GM10847 (cell line): ENCODE measurements around the gene PHACTR1.

ENCODE experiments used
- POLR2A ChIP-seq: IDR thresholded peaks from 2 replicates; pipeline ENCODE4 v1.6.1; 2011; ENCODE audit not compliant: insufficient read length; ENCODE audit errors: extremely low read depth

Gene PHACTR1

GRCh38 chr6:13065581-13065980, 349.0 kb downstream of the PHACTR1 start:
- no peak for TF ChIP-seq POLR2A

GRCh38 chr6:13066050-13066449, 349.5 kb downstream of the PHACTR1 start:
- no peak for TF ChIP-seq POLR2A

DNA sequence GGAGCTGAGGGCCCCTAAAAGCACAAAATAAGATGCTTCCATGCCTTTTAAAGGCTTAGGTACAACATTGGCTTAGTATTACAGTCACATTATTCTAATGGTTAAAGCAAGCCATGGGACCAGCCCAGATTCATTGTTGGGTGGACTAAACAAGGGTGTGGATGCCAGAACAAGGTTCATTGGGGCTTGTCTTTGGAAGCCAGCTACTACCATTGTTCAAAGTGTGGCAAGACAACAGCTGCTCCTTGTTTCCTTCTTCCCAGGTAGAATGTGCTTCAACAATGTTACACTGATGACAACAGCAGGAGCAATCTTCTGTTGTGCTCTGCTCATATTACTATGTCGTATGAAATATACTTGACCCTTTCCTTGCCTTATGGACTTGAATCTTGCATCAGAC, 350.3 kb downstream of the PHACTR1 start:
- no peak for TF ChIP-seq POLR2A

DNA sequence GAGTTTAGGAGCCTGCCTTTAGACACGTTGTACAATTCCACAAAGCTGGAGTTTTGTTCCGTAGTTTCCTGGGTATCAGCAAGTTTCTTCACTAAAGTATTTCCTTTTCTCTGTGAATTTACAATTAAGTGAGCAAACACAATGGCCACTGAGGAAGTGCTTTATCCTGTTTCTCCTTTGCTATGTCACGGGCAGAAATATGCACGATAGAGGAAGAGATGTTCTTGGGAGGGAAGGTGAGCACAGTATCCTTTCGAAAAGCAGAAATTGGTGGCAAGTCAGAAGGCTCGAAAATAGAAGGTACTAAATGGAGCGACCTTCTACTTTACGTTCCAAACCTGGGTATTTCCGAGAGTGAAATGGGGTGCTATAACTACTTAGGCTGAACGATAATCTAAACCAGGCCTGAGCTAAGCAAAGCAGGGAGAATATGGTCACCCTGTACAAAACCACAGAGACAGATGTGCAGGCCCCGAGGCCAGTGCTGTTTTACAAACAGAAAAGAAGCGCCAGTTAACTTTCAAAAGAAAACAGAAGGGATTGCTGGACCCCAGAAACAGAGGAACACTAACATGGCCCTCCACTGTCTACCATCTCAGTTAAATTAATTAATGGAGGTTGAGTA, 352.1 kb downstream of the PHACTR1 start:
- TF ChIP-seq POLR2A: no peak

DNA sequence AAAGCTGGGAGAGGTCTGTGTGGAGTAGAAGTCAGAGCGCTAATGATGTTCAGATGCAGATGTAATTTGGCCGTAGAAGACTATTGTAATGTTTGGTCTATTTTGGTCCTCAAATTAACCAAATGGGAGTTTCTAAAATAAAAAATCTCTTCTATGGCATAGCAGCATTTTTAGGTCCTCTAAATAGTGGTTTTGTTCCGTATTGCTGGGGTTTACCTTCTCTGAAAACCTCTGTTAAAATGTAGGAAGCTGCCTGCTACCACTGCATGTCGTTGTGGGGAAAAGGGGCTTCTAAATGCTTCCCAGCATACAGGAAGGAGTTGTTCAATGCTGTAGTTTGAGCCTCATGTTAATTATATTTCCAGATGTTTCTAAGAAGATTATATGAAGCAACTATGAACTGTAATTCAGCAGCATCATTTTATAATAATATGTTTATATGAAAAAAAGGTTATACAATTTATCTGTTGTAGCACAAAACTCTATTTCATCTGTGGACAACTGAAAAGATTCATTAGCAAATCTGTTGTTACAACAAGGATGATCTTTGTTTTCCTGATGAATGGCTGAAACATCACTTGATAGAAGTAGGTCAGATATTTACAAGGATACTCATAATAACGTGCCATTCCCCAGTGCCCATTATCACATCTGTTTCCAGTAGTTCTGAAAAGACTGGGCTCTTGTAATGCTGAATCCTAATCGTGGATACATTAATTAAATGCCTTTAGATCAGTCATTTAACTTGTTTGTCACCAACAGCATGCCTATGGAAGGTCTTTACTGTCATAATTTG, 355.2 kb downstream of the PHACTR1 start:
- no peak for TF ChIP-seq POLR2A

DNA sequence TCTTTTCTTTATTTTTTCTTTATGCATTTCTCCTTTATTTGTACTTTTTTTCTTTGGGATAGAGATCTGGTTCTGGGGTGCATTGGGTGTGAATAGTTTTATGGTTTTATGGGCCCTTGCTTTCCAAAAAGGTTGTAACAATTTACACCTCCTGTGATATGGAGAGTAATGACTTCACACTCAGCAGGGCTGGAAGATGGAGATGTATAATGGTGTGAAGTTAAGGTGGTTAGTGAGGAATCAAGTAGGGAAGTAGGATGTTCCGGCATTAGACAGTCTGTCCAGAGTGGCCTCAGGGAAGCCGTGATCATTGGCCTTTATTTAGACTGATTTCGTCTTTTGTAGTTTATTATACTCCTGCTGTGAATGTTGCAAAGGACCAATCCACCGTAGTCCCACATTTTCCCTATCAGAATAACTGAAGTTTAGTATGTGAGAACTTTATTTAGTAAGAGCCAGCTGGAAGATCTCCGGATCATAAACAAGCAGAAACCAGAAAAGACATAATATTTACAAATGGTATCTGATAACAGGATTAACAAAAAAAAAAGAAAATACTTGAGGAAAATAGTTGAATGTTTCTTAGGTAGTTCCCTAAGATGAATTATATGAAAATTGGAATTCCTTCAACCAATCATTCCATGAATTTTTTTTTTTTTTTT, 356.2 kb downstream of the PHACTR1 start:
- TF ChIP-seq POLR2A: no peak

DNA sequence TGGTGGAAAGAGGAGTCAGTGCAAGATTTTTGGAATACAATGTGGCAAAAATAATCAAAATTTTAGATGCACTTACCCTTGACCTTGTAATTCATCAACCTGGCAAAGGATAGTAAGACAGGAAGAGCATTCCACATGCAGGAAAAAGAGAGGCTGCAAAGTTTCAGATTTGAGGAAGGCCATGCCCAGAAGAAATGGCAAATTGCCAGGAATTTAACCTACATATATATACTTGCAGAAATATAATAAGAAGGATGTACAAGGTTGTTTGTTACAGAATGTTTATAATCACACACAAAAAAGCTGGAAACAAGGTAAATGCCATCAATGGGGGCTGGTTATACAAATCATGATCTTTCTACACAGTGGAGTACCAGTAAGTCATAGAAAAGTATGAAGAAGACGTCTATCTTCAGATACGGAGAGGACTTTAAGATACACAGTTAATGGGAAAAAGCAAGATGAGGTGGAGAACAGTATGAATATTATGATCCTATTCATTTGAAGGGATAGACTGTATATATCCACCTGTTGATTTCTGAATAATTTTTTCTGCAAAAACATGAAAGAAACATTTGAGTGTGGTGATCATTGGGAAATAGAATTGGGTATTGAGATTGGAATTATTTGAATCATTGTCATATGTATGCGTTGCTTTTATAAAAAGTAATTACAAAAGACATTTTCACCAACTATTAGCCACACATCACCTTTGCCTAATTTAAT, 358.0 kb downstream of the PHACTR1 start:
- no peak for TF ChIP-seq POLR2A

DNA sequence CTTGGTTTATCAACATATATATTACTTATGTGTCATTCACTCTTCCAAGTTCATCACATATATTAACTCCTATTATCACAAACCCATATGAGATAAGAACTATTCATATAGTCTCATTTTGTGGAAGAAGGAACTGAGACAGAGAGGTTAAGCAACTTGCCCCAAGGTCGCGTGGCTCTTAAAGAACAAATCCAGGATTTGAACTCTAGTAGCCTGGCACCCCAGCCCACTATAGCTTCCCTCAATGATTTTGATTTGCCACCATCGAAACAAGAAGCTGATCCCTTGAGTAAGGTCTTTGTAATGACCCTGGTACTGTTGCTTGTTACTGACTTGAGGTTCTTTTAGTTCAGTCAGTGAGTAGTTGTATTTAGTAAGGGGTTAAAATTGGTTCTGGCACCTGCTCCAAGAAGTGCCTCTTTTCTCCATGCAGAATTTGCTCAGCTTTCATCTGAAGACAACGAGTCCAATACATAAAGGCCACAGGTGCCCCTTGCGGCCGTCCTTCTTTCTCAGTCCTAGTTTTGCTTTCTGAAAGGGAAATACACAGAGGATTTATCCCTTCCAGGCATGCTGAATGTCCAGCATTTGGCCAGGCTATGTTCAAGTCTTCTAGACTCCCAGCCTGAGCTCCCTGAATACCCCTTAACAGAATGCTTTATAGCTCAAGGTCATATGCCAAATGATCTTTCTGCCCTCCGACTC, 358.7 kb downstream of the PHACTR1 start:
- no peak for TF ChIP-seq POLR2A

GRCh38 chr6:13076575-13076974, 360.0 kb downstream of the PHACTR1 start:
- no peak for TF ChIP-seq POLR2A

DNA sequence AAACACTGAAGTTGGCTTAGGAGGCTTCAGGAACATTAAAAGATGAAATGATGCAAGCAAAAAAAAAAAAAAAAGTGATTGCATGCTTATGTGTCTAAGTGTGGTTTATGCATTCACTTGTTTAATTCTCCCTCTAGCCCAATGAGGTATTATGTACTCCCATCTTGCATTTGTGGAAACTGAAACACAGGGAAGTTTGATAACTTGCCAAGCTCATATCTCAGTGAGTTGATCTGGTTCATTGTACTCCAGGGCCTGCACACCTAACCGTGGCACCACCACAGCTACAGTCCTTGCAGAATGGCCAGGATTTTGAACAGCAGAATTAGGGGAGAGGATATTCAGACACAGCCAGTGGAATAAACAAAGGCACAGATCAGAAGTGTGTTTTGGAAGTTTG, 360.6 kb downstream of the PHACTR1 start:
- TF ChIP-seq POLR2A: no peak

GRCh38 chr6:13079096-13079723, 362.6 kb downstream of the PHACTR1 start:
- no peak for TF ChIP-seq POLR2A

DNA sequence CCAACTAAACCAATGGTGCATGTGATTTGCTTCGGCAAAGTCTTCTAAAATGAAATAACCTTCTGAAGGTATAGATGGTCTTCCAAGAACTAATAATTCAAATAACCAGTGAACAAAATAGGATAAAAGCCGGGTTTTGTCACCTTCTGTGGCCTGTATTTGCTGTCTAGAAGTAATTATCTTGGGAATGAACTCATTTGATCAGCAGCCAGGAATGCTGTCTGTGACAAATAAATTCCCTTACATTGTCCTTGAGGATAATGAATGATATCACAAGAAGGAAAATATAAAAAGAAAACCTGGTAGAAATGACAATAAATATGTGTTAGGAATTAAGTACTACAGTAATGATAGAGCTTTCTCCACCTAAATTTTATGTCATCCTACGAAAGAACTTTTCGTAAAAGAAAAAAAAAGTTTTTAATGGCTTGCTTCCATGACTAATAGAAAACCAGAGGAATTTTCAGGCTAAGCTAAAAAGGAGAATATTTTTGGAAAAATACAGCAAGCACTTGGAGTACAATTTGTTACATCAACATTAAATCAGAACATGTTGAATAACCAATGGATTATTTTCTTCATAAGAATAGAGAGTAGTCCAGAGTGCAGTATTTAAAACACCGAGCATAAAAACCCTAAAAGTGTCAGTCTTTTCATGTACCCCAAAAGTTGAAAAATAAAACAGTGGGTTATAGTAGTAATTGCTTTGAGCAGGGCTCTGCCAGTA, 364.1 kb downstream of the PHACTR1 start:
- no peak for TF ChIP-seq POLR2A

GRCh38 chr6:13081189-13081563, 364.6 kb downstream of the PHACTR1 start:
- no peak for TF ChIP-seq POLR2A
